Muscle of arm (tissue), 12 donors: ENCODE measurements around the gene NCBP3. TPM values are rescaled to one million over a fixed set of nuclear protein-coding genes. Genes with fewer than 3 reads are reported as not detected.
"Not testable (repeated sequence)": the region's sequence is repeated elsewhere in the genome, so short reads cannot be mapped to it uniquely, and the experiment has no call there.

Source experiments
- DNase-seq: peaks from one replicate; pipeline ENCODE4 v3.0.0-alpha.2; 2013
- polyA plus RNA-seq, 12 donors: library from polyadenylated mRNA; unstranded; fragments of 120-200 nt; gene quantifications; one replicate each; pipeline ENCODE4 v1.2.1, GENCODE V29; 2013; ENCODE audit not compliant: insufficient read length in 12 of 12

The NCBP3 gene
- polyA plus RNA-seq, 12 donors: 41.3 to 88.1 (median 62.2) TPM; not detected in 1

DNA sequence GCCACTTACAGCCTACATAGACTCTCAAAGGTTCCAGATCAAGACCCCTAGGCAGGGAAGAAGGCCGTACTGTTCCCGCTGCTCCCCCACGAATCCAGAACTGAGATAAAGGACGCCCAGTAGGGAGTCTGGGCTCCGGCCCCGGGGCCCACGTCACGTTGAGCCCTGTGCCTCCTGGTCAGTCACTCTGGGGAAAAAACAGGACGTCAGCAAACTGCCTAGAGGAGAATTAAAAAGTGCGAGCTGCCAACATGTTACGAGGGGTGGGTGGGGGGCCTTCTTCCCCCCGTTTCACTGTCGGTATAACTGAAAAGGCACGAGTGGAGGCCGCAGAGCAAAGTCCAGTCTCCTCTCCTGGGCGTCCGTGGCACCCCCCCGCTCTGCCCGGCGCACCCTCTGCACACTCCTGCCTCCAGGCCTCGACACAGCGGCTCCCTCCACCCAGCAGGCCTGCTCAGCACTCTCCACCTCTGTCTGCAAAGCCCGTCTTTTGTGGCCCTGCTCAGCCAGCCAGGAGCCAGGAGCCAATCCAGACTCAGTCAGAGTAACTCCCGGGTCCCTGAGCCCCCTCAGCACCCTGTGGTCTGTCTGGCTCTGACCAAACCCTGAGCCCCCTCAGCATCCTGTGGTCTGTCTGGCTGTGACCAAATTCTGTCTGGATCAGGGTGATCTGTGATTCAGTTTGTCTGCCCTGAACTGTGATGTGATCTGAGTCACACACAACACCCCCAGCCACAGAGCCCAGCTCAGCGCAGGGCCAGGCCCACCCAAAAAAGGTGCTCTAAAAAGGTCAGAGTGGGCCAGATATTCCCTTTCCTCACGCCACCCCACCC is 51.3 kb downstream of the NCBP3 start:
- DNase-seq: no peak

DNA sequence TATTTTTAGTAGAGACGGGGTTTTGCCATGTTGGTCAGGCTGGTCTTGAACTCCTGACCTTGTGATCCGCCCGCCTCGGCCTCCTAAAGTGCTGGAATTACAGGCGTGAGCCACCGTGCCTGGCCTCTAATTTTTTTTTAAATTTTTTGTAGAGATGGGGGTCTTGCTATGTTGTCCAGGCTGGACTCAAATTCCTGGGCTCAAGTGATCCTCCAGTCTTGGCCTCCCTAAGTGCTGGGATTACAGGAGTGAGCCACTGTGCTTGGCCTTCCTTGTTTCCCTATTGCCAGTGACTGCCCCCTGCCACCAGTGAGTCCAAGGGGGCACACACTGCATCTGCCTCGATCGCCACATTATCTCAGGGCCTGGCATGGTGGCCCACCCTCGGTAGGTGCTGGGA is 51.9 kb downstream of the NCBP3 start:
- not testable (repeated sequence) for DNase-seq

DNA sequence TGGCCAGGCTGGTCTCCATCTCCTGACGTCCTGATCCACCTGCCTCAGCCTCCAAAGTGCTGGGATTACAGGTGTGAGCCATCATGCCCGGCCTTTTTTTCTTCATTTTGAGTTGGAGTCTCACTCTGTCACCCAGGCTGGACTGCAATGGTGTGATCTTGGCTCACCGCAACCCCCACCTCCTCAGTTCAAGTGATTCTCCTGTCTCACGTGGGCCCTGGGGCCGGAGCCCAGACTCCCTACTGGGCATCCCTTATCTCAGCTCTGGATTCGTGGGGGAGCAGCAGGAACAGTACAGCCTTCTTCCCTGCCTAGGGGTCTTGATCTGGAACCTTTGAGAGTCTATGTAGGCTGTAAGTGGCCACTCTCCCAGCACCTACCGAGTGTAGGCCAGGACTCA is 52.8 kb downstream of the NCBP3 start:
- not testable (repeated sequence) for DNase-seq

DNA sequence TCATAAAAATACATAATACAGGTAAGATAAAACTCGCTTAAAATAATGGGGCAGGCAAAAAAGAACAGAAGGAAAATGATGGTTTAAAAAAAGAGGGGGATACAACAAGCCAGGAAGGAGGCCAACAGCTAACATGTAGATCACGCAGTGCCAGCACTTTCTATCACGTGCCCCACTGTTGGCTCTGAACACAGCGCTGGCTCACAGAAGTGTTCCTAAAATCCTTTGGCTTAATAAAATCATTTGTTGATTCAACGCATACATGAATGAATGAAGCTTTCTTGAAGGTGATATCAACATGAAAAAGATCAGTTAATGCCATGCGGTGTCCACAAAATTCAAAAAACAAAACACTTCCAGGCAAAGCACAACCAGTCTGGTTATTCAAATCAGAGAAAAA is 53.6 kb downstream of the NCBP3 start:
- DNase-seq: no peak

DNA sequence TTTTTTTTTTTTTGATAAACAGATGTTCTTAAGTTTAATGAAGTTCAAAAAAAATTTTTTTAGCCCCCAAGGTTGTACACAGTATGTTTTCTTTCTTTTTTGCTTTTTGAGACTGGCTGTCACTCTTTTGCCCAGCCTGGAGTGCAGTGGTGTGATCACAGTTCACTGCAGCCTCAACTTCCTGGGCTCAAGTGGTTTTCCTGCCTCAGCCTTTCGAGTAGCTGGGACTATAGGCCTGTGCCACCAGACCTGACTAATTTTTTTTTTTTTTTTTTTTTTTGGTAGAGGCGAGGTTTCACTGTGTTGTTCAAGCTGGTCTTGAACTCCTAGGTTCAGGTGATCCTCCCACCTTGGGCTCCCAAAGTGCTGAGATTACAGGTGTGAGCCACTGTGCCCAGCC is 57.8 kb downstream of the NCBP3 start:
- DNase-seq: no peak

DNA sequence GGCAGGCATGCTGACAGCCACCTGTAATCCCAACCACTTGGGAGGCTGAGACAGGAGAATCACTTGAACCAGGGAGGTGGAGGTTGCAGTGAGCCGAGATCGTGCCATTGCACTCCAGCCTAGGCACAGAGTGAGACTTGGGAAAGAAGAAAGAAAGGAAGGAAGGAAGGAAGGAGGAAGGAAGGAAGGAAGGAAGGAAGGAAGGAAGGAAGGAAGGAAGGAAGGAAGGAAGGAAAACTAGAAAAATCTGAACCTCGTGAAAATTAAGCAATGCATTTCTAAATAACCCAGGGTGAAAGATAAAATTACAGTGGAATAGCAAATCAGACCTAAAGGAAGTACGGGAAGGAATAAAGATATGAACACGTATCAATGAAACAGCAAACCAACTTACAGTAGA is 60.7 kb downstream of the NCBP3 start:
- not testable (repeated sequence) for DNase-seq

DNA sequence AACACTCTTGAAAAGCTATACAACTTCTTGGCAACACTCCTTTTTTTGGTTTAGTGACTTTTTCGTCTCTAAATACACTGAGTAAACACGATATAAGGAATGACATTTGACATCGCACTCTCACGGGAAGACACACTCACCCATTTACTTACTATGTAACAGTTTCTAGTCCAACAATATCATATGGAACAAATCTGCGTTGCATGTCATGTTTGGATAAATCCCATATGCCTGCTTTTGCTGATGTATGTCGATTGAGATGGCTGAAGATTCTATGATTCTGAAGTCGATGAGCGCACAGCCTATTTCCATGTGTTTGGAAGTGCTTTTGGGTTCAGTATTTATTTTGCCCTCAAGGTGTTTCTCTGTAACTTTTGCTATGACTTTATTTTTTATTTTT is 63.3 kb downstream of the NCBP3 start:
- no peak for DNase-seq

DNA sequence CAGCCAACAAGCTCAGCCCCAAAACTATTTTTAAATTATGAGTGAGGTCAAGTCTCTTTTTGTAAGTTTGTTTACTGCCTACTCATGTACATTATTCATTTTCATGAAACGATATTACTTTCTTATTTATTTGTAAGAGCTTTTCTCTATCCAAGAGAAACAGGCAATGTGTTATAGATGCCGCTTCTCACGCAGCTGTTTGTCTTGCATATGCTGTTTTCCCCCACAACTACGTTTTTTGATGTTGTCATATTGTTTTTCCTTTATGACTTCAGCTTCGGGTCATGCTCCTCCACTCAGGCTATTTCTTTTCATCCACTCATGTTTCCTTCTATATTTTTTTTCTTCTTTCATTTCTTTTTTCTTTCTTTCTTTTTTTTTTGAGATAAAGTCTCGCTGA is 65.1 kb downstream of the NCBP3 start:
- DNase-seq: no peak

DNA sequence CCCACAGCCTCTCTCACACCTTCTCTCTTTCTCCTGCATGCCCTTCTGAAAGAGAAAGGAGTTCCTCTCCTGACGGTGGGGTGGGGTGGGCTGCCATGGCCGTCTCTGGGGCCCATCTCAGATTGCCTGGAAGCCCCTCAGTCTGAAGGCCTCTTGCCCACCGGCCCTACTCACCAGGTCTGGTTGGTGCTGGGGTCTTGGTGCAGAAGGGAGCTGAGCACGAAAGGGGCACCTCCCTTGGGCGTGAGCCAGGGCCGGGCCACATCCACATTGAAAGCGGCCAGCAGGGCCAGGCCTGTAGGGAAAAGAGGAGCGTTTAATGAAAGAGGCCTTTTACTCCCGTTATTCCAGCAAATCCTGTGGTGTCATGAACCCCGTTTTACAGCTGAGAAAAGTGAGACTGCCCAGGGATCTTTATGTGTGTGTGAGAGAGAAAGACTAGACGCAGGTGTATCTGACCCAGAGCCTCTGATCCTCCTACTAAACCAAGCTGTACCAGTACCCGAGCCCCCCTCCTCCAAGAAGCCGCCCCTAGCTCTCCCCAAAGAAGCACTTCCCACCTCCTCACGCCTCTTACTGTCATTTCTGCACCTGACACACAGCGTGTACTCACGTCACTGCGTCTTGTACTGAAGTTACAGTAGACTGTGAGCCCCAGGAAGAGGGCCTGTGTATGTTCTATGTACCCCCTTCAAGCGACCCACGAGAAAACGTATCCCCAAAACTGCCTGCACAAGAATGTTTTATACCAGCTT is 68.5 kb downstream of the NCBP3 start:
- DNase-seq: no peak

DNA sequence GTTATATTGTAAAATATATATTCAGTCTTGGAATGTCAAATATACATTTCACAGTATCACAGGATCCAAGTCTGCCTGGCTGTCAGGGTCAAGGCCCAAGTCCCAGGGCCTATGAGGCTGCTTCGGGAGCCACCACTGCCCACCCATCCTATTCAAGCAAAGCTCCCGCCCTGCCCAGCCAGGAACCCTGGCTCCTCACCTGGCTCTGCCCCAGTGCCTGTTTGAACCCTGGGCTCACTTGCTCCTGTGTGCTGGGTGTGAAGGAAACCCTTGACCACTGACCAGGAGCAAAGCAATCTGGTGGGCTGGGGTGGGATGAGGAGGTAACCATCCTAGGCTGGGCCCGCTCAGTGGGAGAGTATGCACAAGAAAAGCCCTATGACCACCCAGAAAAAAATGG is 72.1 kb downstream of the NCBP3 start:
- DNase-seq: no peak

DNA sequence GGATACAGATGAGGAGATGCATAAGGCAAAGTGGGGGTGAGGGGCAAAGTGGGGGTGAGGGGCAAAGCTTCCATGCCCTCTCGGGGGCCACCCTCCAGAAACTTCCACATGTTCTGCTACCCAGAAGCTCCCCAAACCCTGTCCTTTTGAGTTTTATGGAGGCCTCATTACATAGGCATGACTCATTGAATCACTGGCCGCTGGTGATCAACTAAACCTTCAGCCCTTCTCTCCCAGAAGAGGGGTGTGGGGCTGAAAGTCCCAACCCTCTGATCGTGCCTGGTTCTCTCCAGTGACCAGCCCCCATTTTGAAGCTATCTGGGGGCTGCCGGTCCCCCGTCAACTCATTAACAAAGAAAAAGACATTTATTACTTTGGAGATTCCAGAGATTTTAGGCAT is 72.5 kb downstream of the NCBP3 start:
- DNase-seq: no peak

DNA sequence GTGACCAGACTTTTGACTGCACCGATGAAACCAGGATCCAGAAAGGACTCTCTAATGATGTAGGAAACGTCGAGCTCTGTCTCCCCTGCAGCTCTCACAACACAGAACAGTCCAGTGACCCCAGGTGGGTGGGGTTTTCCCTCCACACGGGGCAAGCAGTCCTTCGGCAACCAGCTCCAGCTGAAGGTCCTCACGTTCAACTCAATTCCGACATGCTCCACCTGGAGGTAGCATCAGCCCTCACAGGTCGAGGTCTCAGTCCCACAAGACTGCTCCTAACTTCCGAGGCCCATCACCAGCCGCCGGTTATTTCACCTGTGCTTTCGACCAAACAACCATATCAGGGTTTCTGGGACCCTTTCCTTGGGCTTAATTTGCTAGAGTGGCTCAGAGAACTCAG is 73.3 kb downstream of the NCBP3 start:
- DNase-seq: no peak

DNA sequence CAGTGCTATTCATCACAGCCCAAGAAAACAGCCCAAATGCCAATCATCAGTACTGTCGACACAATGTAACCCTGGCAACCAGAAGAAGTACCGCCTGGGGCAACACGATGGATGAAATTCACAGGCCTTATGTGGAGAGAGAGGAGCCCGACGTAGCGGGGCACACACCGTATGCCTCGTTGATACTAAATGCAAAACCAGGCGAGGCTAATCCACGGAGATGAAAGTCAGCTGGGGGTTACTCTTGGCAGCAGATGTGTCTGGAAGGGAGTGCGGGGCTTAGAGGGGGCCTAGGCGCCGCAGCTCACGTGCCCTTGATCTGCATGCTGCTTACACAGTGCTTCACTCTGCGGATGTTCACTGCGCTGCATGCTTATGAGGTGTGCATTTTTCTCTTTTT is 74.9 kb downstream of the NCBP3 start:
- no peak for DNase-seq

DNA sequence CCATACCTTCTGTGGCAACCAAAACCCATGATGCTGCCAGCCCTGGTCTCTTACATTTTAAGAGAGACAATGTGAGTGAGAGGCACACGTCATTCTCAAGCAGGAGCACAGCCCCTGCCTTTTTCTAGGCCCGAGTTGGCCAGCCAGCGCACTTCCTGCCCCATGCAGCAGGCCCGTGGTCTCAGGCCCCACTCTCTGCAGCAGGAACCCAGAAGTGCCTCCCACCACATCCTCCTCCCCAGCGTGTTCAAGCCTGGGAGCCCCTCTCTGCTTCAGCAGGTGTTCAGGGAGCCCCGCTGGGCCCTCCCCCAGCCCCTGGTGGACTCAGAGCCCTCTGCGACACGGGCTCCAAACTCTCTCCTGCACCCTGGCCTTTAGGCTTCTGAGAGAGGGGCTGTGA is 75.6 kb downstream of the NCBP3 start:
- DNase-seq: no peak

DNA sequence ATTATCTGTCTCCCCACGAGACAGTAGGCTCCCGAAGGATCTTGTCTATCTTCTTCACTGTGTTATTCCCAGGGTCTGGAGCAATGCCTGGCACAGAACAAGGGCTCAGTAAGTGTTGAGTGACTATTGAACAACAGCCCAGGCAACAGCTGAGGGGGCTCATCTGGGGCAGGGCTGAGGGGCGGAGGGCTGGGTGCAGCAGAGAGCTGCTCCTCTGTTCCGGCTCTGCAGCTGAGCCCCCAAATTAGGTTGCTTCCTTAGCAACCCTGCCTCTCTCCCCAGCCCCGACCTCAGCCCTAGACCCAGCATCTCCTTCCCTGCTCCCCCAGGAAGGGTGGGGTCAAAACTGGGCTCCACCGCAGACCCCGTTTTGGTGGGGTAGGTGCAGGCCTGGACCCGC is 77.3 kb downstream of the NCBP3 start:
- DNase-seq: no peak

DNA sequence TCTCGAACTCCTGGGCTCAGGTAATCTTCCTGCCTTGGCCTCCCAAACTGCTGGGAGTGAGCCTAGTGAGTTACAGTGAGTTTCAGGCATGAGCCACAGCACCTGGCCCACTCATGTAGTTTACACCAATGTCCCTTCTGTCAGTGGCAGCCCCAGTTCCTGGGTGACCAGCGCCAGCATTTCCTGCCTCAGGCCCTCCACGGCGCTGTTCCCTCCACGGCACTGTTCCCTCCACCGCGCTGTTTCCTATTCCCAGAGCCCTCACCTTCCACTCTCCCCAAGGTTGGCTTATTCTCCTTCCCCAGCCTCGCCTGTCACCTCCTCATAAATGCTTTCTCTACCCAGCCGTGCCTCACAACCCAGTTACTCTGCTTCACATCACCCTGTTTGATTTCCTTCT is 77.7 kb downstream of the NCBP3 start:
- no peak for DNase-seq

DNA sequence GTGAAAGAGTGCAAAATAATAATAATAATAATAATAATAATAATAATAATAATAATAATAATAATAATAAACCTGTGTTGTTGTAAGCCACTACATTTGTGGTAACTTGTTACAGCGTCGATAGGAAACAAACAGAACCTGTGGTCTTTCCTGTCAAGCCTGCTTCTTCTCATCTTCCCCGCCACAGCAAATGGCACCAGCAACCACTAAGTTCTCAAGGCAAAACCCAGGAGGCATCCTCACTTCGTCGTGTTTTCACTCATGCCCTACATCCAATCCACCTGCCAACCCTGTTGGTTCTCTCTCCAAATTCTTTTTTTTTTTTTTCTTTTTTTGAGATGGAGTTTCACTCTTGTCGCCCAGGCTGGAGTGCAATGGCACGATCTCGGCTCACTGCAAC is 79.3 kb downstream of the NCBP3 start:
- DNase-seq: no peak

DNA sequence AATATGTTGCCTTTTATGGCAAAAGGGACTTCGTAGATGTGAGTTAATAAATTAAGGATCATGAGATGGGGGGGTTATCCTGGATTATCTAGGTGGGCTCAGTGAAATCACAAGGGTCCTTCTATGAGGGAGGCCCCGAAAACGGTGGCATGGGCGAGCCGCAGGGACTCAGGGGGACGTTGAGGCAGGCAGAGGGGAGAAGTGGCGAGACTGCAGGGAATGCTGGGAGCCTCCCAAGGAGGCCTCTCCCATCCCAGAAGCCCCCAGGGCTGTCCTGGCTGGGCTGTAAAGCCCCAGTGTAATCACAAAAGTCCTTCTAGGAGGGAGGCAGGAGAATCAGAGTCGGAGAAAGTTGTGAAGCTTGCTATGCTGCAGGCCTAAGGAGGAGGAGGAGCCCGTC is 80.1 kb downstream of the NCBP3 start:
- no peak for DNase-seq

DNA sequence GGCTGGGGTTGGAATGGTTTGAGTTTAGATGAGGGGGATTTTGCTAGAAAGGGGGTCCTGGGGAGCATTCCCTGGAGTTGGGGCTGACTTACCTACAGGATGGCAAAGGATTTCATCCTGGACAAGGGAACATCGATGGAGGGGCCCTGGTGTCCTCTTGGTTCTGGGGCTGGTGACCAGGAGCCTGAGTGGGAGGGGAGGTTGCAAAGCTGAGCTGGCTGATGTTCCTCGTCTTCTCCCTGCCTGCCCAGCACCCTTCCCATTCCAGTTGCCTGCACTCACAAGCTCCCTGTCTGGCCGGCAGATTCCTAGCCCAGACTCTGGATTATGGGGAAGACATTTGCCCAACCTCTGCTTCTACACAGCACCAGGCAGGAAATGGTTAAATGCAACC is 82.3 kb downstream of the NCBP3 start:
- no peak for DNase-seq

DNA sequence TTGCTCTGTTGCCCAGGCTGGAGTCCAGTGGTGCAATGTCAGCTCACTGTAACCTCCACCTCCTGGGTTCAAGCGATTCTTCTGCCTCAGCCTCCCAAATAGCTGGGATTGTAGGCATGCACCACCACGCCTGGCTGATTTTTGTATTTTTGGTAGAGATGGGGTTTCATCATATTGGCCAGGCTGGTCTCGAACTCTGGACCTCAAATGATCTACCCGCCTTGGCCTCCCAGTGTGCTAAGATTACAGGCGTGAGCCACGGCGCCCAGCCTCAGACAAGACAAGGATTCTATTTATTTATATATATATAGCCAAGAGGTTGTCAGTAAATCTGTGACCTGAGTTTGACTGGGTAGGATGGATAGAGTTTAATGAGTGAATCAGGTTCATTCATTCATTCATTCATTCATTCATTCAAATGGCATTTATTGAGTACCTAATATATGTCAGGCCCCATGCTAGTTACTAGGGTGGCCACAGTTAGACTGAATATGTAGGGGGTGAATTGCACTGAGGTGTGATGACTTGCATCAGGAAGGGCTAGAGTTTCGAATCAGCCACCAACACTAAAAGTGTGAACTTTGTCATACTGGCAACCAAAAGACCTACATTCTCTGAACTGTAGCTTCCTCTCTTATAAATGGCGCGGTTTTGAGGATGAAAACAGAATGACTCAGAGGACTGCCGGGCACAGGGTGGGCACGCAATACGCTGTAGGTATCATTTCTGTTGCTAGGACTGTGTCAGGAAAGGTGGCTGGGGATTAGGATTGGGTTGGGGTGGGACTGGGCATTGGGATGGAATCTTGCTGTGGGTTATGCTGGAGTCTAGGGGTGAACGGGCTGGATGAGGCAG is 82.9 kb downstream of the NCBP3 start:
- no peak for DNase-seq

DNA sequence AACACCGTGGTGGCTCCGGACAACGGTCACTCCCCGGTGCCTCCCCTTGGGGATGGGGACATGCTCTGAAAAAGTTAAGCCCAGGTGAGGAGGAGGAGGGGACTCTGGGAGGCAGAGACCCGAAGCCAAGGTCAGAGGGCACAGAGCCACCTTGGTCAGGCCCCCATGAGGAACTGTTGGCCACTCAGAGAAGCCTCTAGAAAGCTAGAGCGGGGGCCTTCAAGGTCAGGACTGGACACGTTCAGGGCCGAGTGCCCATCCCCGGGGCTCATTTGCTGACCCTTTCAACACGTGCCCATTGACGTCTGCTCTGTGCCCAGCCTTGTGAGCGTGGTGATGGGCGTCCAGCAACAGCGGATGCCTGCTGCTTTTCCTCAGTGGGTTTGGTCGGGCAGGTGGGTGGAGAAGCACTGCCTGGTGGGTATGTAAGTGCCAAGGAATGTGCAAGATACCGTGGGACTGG is 84.1 kb downstream of the NCBP3 start:
- no peak for DNase-seq
